ENCODE measurements around the gene GPR108. TPM values are rescaled to one million over a fixed set of nuclear protein-coding genes. Genes with fewer than 3 reads are reported as not detected.

Gene GPR108
- total RNA-seq, 4 donors from 2014 or later, result 38.2 to 61.7 (median 48.2) TPM

DNA sequence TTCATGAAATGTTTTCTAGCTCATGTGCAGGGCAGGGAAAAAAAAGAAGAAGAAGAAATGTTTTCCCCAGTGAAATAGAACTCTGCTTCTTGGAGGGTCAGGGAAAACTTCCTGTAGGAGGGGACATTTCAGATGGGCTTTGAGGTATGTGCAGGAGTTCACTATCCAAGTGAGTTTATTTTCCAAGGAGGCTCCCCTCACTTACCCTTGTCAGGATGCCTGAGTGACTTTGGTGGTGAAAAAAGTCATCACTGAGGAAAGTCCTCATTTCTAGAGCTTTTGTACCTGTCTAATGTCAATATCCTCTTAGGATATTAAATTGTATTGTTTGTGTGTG lies 16.3 kb downstream of the GPR108 start:
- TF ChIP-seq POLR2AphosphoS5 (IDR thresholded peaks at IDR 0.05) (no peak), EP300 (IDR thresholded peaks at IDR 0.05) (no peak), POLR2A (IDR thresholded peaks at IDR 0.05; ENCODE audit: low read depth) (no peak)
- TF ChIP-seq, protein P1, sequence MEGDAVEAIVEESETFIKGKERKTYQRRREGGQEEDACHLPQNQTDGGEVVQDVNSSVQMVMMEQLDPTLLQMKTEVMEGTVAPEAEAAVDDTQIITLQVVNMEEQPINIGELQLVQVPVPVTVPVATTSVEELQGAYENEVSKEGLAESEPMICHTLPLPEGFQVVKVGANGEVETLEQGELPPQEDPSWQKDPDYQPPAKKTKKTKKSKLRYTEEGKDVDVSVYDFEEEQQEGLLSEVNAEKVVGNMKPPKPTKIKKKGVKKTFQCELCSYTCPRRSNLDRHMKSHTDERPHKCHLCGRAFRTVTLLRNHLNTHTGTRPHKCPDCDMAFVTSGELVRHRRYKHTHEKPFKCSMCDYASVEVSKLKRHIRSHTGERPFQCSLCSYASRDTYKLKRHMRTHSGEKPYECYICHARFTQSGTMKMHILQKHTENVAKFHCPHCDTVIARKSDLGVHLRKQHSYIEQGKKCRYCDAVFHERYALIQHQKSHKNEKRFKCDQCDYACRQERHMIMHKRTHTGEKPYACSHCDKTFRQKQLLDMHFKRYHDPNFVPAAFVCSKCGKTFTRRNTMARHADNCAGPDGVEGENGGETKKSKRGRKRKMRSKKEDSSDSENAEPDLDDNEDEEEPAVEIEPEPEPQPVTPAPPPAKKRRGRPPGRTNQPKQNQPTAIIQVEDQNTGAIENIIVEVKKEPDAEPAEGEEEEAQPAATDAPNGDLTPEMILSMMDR (IDR thresholded peaks at IDR 0.05), result no peak
- H3K27ac ChIP-seq (replicated peaks in 1 of 4), result peak overlapping the region; percentile 35 to 67 (median 42)

DNA sequence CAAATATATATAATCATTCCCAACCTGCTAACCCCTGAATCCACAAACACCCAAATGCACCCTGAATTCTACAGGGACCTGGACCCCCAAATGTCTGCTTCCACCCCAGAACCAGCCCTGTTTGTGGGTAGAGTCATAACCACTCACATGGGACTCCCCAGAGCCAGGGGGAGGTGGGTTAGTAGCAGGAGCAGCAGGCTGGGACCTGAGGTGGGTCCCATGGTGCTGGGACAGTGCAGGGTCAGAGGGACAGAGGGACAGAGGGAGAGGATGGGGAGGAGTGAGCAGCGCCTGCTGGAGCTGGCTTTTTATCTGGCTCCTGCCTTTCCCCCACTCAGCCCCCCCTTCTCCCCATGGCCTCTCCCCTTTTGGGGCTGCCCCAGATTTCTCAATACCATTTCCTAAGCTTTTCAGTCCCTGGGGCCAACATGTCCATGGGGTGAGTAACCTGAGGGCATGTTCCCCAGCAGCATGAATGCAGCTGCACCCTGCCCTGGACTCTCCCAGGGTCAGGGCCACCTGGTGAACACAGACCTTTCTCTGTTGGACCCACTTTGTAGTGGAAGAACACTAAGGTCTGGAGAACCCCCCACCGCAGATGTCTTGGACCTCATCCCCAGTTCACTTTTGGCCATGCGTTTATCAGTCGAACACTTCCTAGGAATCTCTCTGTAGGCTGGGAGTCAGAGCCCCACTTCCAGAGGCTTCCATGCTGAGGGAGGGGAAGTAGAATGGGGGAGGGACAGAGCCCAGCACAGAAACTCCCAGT lies 16.8 kb downstream of the GPR108 start, which contains the start of gene C3:
Gene C3 (minus strand): TSS at position 282 of the 769 bp plus-strand sequence. CDS start 61 bp downstream, at position 221.
- intact Hi-C loops (cut with DNase I), result no loop called here
- peak within 1 kb of the TSS; percentile 35 to 67 (median 42) for H3K27ac ChIP-seq (replicated peaks in 1 of 4)
- peak; percentile 93 for DNase-seq (ENCODE audit: extremely low spot score)
- WGBS, result 72% methylated on average over 4 of the region's 4 CpGs
- H3K27me3 ChIP-seq, result peaks cover 0 to 40% (median 0%) of the 10 kb centered on the region in 4 donors
- H3K9me3 ChIP-seq, result no peaks in the 10 kb centered on the region
- H3K36me3 ChIP-seq, result peaks cover 0 to 6% (median 2%) of the 10 kb centered on the region in 4 donors
- H3K4me3 ChIP-seq, result peak within 1 kb of the TSS; percentile 40 to 57 (median 44)
- peaks cover 0 to 27% (median 12%) of the 10 kb centered on the region in 4 donors for H3K4me1 ChIP-seq
- TF ChIP-seq, protein P1 (IDR thresholded peaks at IDR 0.05), result no peak
- peak in 1 of 2 donors; percentile 76 for TF ChIP-seq POLR2AphosphoS5 (IDR thresholded peaks at IDR 0.05)

More for the DNA sequence above, 16.3 kb downstream of the GPR108 start:
- peaks cover 0 to 40% (median 0%) of the 10 kb centered on the region in 4 donors for H3K27me3 ChIP-seq
- intact Hi-C loops (cut with DNase I), result no loop called here
- H3K36me3 ChIP-seq, result peaks cover 0 to 6% (median under 1%) of the 10 kb centered on the region in 4 donors
- peaks cover 0 to 27% (median 12%) of the 10 kb centered on the region in 4 donors for H3K4me1 ChIP-seq
- no peaks in the 10 kb centered on the region for H3K9me3 ChIP-seq
- DNase-seq (ENCODE audit: extremely low spot score), result no peak
- H3K4me3 ChIP-seq, result no peak overlapping the region

DNA sequence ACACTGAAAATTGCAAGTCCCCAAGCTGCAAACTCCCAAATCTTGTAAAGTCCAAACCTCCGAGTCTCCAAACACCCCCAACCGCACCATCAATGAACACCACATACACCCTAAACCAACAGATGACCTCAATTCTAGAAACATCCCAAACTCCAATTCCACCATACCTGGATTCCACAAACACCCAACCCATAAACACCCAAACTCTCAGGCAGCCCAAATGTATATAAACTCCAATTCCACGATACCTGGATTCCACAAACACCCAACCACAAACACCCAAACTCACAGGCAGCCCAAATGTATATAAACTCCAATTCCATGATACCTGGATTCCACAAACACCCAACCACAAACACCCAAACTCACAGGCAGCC lies 17.4 kb downstream of the GPR108 start:
- intact Hi-C loops (cut with DNase I), result no loop called here
- no peak for DNase-seq (ENCODE audit: extremely low spot score)
- Histone ChIP-seq H3K9me3 (no peaks in the 10 kb centered on the region), H3K36me3 (peaks cover 0 to 6% (median 2%) of the 10 kb centered on the region in 4 donors), H3K4me1 (peaks cover 0 to 27% (median 12%) of the 10 kb centered on the region in 4 donors), H3K27ac (replicated peaks in 1 of 4) (peak overlapping the region in 3 of 4 donors; percentile 13 to 41 (median 15)), H3K4me3 (peak overlapping the region; percentile 40 to 57 (median 44)), H3K27me3 (peaks cover 0 to 38% (median 0%) of the 10 kb centered on the region in 4 donors)
- WGBS, result 79% methylated on average over 3 of the region's 3 CpGs
- TF ChIP-seq POLR2A (IDR thresholded peaks at IDR 0.05; ENCODE audit: low read depth) (no peak), POLR2AphosphoS5 (IDR thresholded peaks at IDR 0.05) (no peak), EP300 (IDR thresholded peaks at IDR 0.05) (no peak)
- TF ChIP-seq, protein P1 (IDR thresholded peaks at IDR 0.05), result no peak

DNA sequence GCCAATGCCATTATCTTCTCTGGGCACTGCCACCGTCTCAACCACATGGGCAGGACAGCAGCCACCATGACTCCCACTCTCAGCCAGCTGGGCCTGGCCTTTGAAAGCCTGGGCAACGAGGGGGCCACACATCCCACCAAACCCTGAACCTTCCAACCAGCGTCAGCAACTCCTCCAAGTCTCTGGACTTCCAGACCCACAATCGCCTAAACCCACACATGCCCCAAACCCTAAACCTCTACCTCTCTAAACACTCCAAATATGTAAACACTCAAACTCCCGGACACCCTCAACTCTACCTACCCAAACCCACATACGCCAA lies 17.9 kb downstream of the GPR108 start:
- peaks cover 0 to 27% (median 12%) of the 10 kb centered on the region in 4 donors for H3K4me1 ChIP-seq
- WGBS, result 71% methylated on average over 5 of the region's 6 CpGs
- peak overlapping the region; percentile 40 to 57 (median 44) for H3K4me3 ChIP-seq
- H3K27ac ChIP-seq (replicated peaks in 1 of 4), result peak overlapping the region in 1 of 4 donors; percentile 13
- intact Hi-C loops (cut with DNase I), result no loop called here
- H3K36me3 ChIP-seq, result peaks cover 0 to 6% (median 2%) of the 10 kb centered on the region in 4 donors
- TF ChIP-seq, protein P1 (IDR thresholded peaks at IDR 0.05), result no peak
- TF ChIP-seq POLR2AphosphoS5 (IDR thresholded peaks at IDR 0.05) (no peak), EP300 (IDR thresholded peaks at IDR 0.05) (no peak), POLR2A (IDR thresholded peaks at IDR 0.05; ENCODE audit: low read depth) (no peak)
- DNase-seq (ENCODE audit: extremely low spot score), result no peak
- peaks cover 0 to 38% (median 0%) of the 10 kb centered on the region in 4 donors for H3K27me3 ChIP-seq
- H3K9me3 ChIP-seq, result no peaks in the 10 kb centered on the region
